H1 (cell line): Measurements from ENCODE around the gene SHCBP1L. TPM values are rescaled to one million over a fixed set of nuclear protein-coding genes. Genes with fewer than 3 reads are reported as not detected.
A peak's percentile ranks its signal among the peaks of the same experiment; 100 is the strongest.

ENCODE experiments used
- CTCF ChIA-PET: fragments of 300-600 bp; sonication (Branson Sonifier 250); formaldehyde crosslinking; loops from one replicate; lab custom pipeline; 2021; ENCODE audit not compliant: partially characterized antibody; lab: Charles Lee
- POLR2A ChIA-PET: fragments of 300-600 bp; sonication (Branson Sonifier 250); formaldehyde crosslinking; loops from one replicate; lab custom pipeline; 2021; ENCODE audit warnings: inconsistent platforms; ENCODE audit not compliant: partially characterized antibody; lab: Charles Lee
- DNase-seq, 2 experiments: peaks; one replicate each; pipeline versions ENCODE4 v3.0.0 to v3.0.0-alpha.2; 2010 to 2022; ENCODE audit warnings: low spot score in 2 of 2, low read depth in 1 of 2, mixed read lengths in 1 of 2
- FAIRE-seq: peaks from 2 replicates; lab custom pipeline; 2011; peaks lifted over from hg19 to GRCh38; lab: Jason Lieb, UNC
- H2AFZ ChIP-seq: 2 replicates; pipeline ENCODE4 v1.8.1; 2012; ENCODE audit warnings: low read length, inconsistent platforms
- H2AK5ac ChIP-seq: 2 replicates; pipeline ENCODE4 v1.6.1; 2013; ENCODE audit warnings: low read depth, low read length
- H2BK120ac ChIP-seq: replicated peaks from 2 replicates; pipeline ENCODE3; 2013; ENCODE audit warnings: low read depth, low read length, inconsistent platforms
- H2BK12ac ChIP-seq: 2 replicates; pipeline ENCODE4 v1.6.1; 2013; ENCODE audit warnings: low read depth, low read length
- H2BK15ac ChIP-seq: 2 replicates; pipeline ENCODE4 v1.6.1; 2013; ENCODE audit warnings: low read length
- H2BK20ac ChIP-seq: 2 replicates; pipeline ENCODE4 v1.6.1; 2013; ENCODE audit warnings: low read length
- H2BK5ac ChIP-seq: 2 replicates; pipeline ENCODE4 v1.6.1; 2013; ENCODE audit warnings: low read depth, low read length
- H3K14ac ChIP-seq: 2 replicates; pipeline ENCODE4 v1.6.1; 2013; ENCODE audit warnings: inconsistent platforms; ENCODE audit not compliant: insufficient read length
- H3K18ac ChIP-seq: 2 replicates; pipeline ENCODE4 v1.6.1; 2013; ENCODE audit warnings: low read length; ENCODE audit errors: extremely low read depth
- H3K23ac ChIP-seq: 2 replicates; pipeline ENCODE4 v1.6.1; 2013; ENCODE audit warnings: inconsistent platforms; ENCODE audit not compliant: insufficient read length
- H3K23me2 ChIP-seq: 2 replicates; pipeline ENCODE4 v1.6.1; 2013; ENCODE audit warnings: low read depth, low read length
- H3K27ac ChIP-seq: 2 replicates; pipeline ENCODE4 v1.6.1; 2011; ENCODE audit warnings: low read depth, low read length, inconsistent platforms
- H3K27me3 ChIP-seq, 4 experiments: replicated peaks in 1 of 4; 1 replicate in 1 of 4; 2 replicates in 3 of 4; pipeline versions ENCODE4 v1.6.1 to v1.8.1; 2011 to 2013; ENCODE audit warnings: low read length in 3 of 4, mild to moderate bottlenecking in 3 of 4, inconsistent platforms in 2 of 4, mixed read lengths in 2 of 4, moderate library complexity in 1 of 4; ENCODE audit not compliant: control insufficient read depth in 3 of 4, insufficient read depth in 3 of 4; ENCODE audit errors: extremely low read depth in 1 of 4
- H3K36me3 ChIP-seq, 4 experiments: 2 replicates each; pipeline versions ENCODE4 v1.6.1 to v1.8.1; 2011 to 2013; ENCODE audit warnings: mild to moderate bottlenecking in 4 of 4, low read length in 3 of 4, moderate library complexity in 2 of 4, control low read depth in 1 of 4, inconsistent platforms in 1 of 4; ENCODE audit not compliant: insufficient read depth in 4 of 4, control insufficient read depth in 2 of 4
- H3K4ac ChIP-seq: replicated peaks from 2 replicates; pipeline ENCODE3; 2013; ENCODE audit warnings: low read length, low read depth, mixed read lengths, inconsistent platforms; ENCODE audit not compliant: insufficient read length
- H3K4me1 ChIP-seq, 4 experiments: replicated peaks in 1 of 4; 1 replicate in 1 of 4; 2 replicates in 3 of 4; pipeline versions ENCODE4 v1.6.1 to v1.8.1; 2011 to 2013; ENCODE audit warnings: low read length in 3 of 4, inconsistent platforms in 2 of 4, mixed read lengths in 1 of 4; ENCODE audit not compliant: insufficient read depth in 4 of 4, control insufficient read depth in 3 of 4
- H3K4me2 ChIP-seq, 2 experiments: 2 replicates each; pipeline versions ENCODE4 v1.6.1 to v1.8.1; 2011 to 2013; ENCODE audit warnings: low read depth in 2 of 2, low read length in 2 of 2, control low read depth in 1 of 2, inconsistent platforms in 1 of 2, mild to moderate bottlenecking in 1 of 2; ENCODE audit not compliant: insufficient read depth in 1 of 2
- H3K4me3 ChIP-seq, 4 experiments: fragments of 200-600, 300-600 bp in 1 of 4; sonication (generic), shearing (Covaris generic), sonication (Bioruptor Twin) in 1 of 4; 2 replicates each; pipeline versions ENCODE4 v1.5.1 to v1.8.1; 2011 to 2016; ENCODE audit warnings: low read length in 4 of 4, low read depth in 3 of 4, control low read depth in 2 of 4, inconsistent platforms in 2 of 4, mild to moderate bottlenecking in 2 of 4, mixed read lengths in 1 of 4, moderate library complexity in 1 of 4; ENCODE audit not compliant: insufficient read depth in 2 of 4; ENCODE audit errors: extremely low read depth in 1 of 4
- H3K56ac ChIP-seq: replicated peaks from 2 replicates; pipeline ENCODE3; 2013; ENCODE audit warnings: low read depth, mild to moderate bottlenecking, mixed read lengths, low read length, inconsistent platforms; ENCODE audit not compliant: insufficient read length
- H3K79me1 ChIP-seq: 2 replicates; pipeline ENCODE4 v1.6.1; 2013; ENCODE audit warnings: low read depth, low read length, control low read depth
- H3K79me2 ChIP-seq, 2 experiments: 2 replicates each; pipeline versions ENCODE4 v1.6.1 to v1.8.1; 2012 to 2013; ENCODE audit warnings: low read length in 2 of 2, mild to moderate bottlenecking in 2 of 2, inconsistent platforms in 1 of 2; ENCODE audit not compliant: insufficient read depth in 2 of 2, control insufficient read depth in 1 of 2
- H3K9ac ChIP-seq, 4 experiments: replicated peaks in 1 of 4; 1 replicate in 1 of 4; 2 replicates in 3 of 4; pipeline versions ENCODE4 v1.6.1 to v1.8.1; 2011 to 2013; ENCODE audit warnings: low read depth in 3 of 4, low read length in 3 of 4, control low read depth in 2 of 4, mild to moderate bottlenecking in 2 of 4, moderate library complexity in 2 of 4, inconsistent platforms in 1 of 4; ENCODE audit errors: extremely low read depth in 1 of 4
- H3K9me3 ChIP-seq, 2 experiments: 2 replicates each; pipeline versions ENCODE4 v1.6.1 to v1.8.1; 2012 to 2013; ENCODE audit warnings: mild to moderate bottlenecking in 2 of 2, moderate library complexity in 2 of 2, control low read depth in 1 of 2, inconsistent platforms in 1 of 2, low read depth in 1 of 2, low read length in 1 of 2, mixed read lengths in 1 of 2; ENCODE audit not compliant: insufficient read depth in 2 of 2
- H4K20me1 ChIP-seq, 2 experiments: replicated peaks in 1 of 2; 2 replicates each; pipeline versions ENCODE3 to v1.8.1; 2011 to 2013; ENCODE audit warnings: inconsistent platforms in 2 of 2, low read length in 2 of 2, mild to moderate bottlenecking in 1 of 2; ENCODE audit not compliant: insufficient read depth in 2 of 2, control insufficient read depth in 1 of 2
- H4K5ac ChIP-seq: 2 replicates; pipeline ENCODE4 v1.6.1; 2013; ENCODE audit warnings: low read length, low read depth, mixed read lengths, inconsistent platforms; ENCODE audit not compliant: insufficient read length
- H4K8ac ChIP-seq: 2 replicates; pipeline ENCODE4 v1.8.0; 2013; ENCODE audit warnings: mild to moderate bottlenecking, moderate library complexity, low read length, inconsistent platforms; ENCODE audit not compliant: insufficient read depth; ENCODE audit errors: extremely low read depth
- H4K91ac ChIP-seq: replicated peaks from 2 replicates; pipeline ENCODE3; 2013; ENCODE audit warnings: low read length, mixed read lengths, inconsistent platforms; ENCODE audit not compliant: insufficient read length
- POLR2A ChIP-seq, 2 experiments: IDR thresholded peaks; 1 replicate in 1 of 2; 2 replicates in 1 of 2; pipeline ENCODE4 v1.6.1; 2011; ENCODE audit warnings: low read depth in 2 of 2, low read length in 2 of 2, mild to moderate bottlenecking in 2 of 2; ENCODE audit errors: control extremely low read depth in 1 of 2
- SRF ChIP-seq: IDR thresholded peaks from 2 replicates; pipeline ENCODE4 v1.6.1; 2011; ENCODE audit warnings: mild to moderate bottlenecking, low read depth, low read length, moderate library complexity
- WGBS, 2 experiments: shearing (Covaris generic) in 1 of 2; methylation state at CpG; one replicate each; pipeline versions ENCODE4 v1.1.6 to v1.1.7; 2013 to 2015; ENCODE audit warnings: low lambda C conversion rate in 2 of 2, mixed read lengths in 2 of 2, inconsistent platforms in 1 of 2, low coverage in 1 of 2, missing lambda C conversion rate in 1 of 2; ENCODE audit not compliant: insufficient replicate concordance in 2 of 2, insufficient coverage in 1 of 2, insufficient read length in 1 of 2; ENCODE audit errors: extremely low coverage in 1 of 2, missing lambda C conversion rate in 1 of 2; 5-methylcytosine and 5-hydroxymethylcytosine counted together
- polyA plus RNA-seq, 7 experiments: library from polyadenylated mRNA; depleted of rRNA in 3 of 7; stranded (reverse) in 5 of 7; unstranded in 2 of 7; fragments of >200 nt in 5 of 7; fragments of 200-250 nt in 2 of 7; gene quantifications; 1 replicate in 5 of 7; 2 replicates in 1 of 7; 4 replicates in 1 of 7; pipeline versions ENCODE4 v1.2.1 to v1.2.3, GENCODE V29; 2011 to 2013; ENCODE audit warnings: missing spikeins in 2 of 7, mixed read lengths in 2 of 7
- total RNA-seq: library from RNA; stranded (reverse); fragmentation: NEBNext Ultra II Directional; extraction: Animal tissue kit (Norgen Biotek cat#: 25700); gene quantifications from 2 replicates; pipeline ENCODE4 v1.2.1, GENCODE V29; 2021

SHCBP1L gene
- total and polyA plus RNA-seq, 2 of the 8 experiments (the other 6 are each of a cell fraction or from before 2014, with no cell fraction given), result not detected

- CTCF ChIA-PET, result interaction anchor here (0.6 to 1.6 kb wide), 3 partner anchors 33 to 290 kb away, joined by 3 read pairs; no protein-coding TSS in a partner anchor
- no peaks in the 10 kb centered on the region for H3K27me3 ChIP-seq
- H2BK12ac ChIP-seq, result no peak overlapping the region
- H2BK120ac ChIP-seq, result no peak overlapping the region
- POLR2A ChIA-PET, result interaction anchor here (0.7 to 4.7 kb wide), 10 partner anchors 12 to 737 kb away, joined by 3 to 52 read pairs (median 18); partner anchors contain the start of gene DHX9
- H3K9ac ChIP-seq, result no peak overlapping the region; a peak in 1 of 7 replicates
- H3K4me1 ChIP-seq, result no peaks in the 10 kb centered on the region
- H2BK15ac ChIP-seq, result 0 out of 2 replicates have a peak overlapping the region, but pooled peaks have one; percentile 84
- no peak overlapping the region for H4K8ac ChIP-seq
- no peak overlapping the region for H3K4me3 ChIP-seq
- no peaks in the 10 kb centered on the region for H3K79me1 ChIP-seq
- no peak overlapping the region for H2AK5ac ChIP-seq
- H3K18ac ChIP-seq, result no peak overlapping the region
- DNase-seq, result no peak
- H3K14ac ChIP-seq, result no peak overlapping the region
- no peak overlapping the region for H3K4ac ChIP-seq
- H3K56ac ChIP-seq, result no peak overlapping the region
- TF ChIP-seq POLR2A (IDR thresholded peaks at IDR 0.05; ENCODE audit: control extremely low read depth in 1 of 2, low read depth in 2 of 2, low read length in 2 of 2) (peak in 1 of 2 experiments; percentile 44; a peak in 1 of 3 replicates), SRF (no peak)
- no peak overlapping the region for H3K23ac ChIP-seq
- no peaks in the 10 kb centered on the region for H3K79me2 ChIP-seq
- no peaks in the 10 kb centered on the region for H3K23me2 ChIP-seq
- 90% methylated on average over 9 of the region's 9 CpGs; no CpG with 5 or more reads in 1 of the 2 experiments for WGBS, 2 experiments
- H2BK20ac ChIP-seq, result no peak overlapping the region
- no peaks in the 10 kb centered on the region; a peak in 1 of 4 replicates for H3K9me3 ChIP-seq
- H3K36me3 ChIP-seq, result peaks cover 6 to 27% (median 22%) of the 10 kb centered on the region in 4 experiments; a peak in 7 of 8 replicates
- H3K4me2 ChIP-seq, result no peak overlapping the region; a peak in 1 of 4 replicates
- H4K5ac ChIP-seq, result no peak overlapping the region
- no peak overlapping the region for H3K27ac ChIP-seq
- peaks cover 6 to 10% of the 10 kb centered on the region in 2 experiments for H4K20me1 ChIP-seq
- FAIRE-seq, result no peak
- 0 out of 2 replicates have a peak overlapping the region, but pooled peaks have one; percentile 5 for H2BK5ac ChIP-seq
- peak overlapping the region; percentile 55 for H4K91ac ChIP-seq
- H2AFZ ChIP-seq, result no peak overlapping the region
These were observed 61.9 kb downstream of the SHCBP1L start for GRCh38 chr1:182890927-182891610.
